GM12878 (cell line): Measurements from ENCODE around the gene TMEM11.

ENCODE experiments used
- CEBPB ChIP-seq, 2 experiments: fragments of 150-350 bp in 1 of 2; IDR thresholded peaks; 2 replicates each; pipeline ENCODE4 v1.6.1; 2012 to 2014; ENCODE audit warnings: low read depth in 2 of 2, low read length in 2 of 2, borderline replicate concordance in 1 of 2, inconsistent platforms in 1 of 2
- JUND ChIP-seq: IDR thresholded peaks from 2 replicates; pipeline ENCODE4 v1.6.1; 2012; ENCODE audit warnings: low read depth, mild to moderate bottlenecking, low read length, improper control_type of control experiment, moderate library complexity
- KDM1A ChIP-seq: fragments of 200-600 bp; sonication (generic); IDR thresholded peaks from 2 replicates; pipeline ENCODE4 v1.6.1; 2016; ENCODE audit warnings: borderline replicate concordance
- POLR2AphosphoS2 ChIP-seq: IDR thresholded peaks from 2 replicates; pipeline ENCODE4 v1.6.1; 2011; ENCODE audit warnings: low read depth, mild to moderate bottlenecking, low read length, improper control_type of control experiment, moderate library complexity
- POLR2AphosphoS5 ChIP-seq: IDR thresholded peaks from 2 replicates; pipeline ENCODE4 v1.6.1; 2011; ENCODE audit warnings: mild to moderate bottlenecking, low read length, inconsistent platforms
- RBBP5 ChIP-seq: fragments of 200-600 bp; sonication (generic); conservative IDR thresholded peaks from 2 replicates; pipeline ENCODE4 v1.6.1; 2016
- TF ChIP-seq, protein P1 (sequence below): IDR thresholded peaks from 2 replicates; pipeline ENCODE4 v1.6.1; 2012; ENCODE audit warnings: low read depth, low read length, improper control_type of control experiment
- TF ChIP-seq, protein P2 (sequence below): IDR thresholded peaks from 2 replicates; pipeline ENCODE4 v1.6.1; 2012; ENCODE audit warnings: mild to moderate bottlenecking, low read depth, low read length

DNA sequence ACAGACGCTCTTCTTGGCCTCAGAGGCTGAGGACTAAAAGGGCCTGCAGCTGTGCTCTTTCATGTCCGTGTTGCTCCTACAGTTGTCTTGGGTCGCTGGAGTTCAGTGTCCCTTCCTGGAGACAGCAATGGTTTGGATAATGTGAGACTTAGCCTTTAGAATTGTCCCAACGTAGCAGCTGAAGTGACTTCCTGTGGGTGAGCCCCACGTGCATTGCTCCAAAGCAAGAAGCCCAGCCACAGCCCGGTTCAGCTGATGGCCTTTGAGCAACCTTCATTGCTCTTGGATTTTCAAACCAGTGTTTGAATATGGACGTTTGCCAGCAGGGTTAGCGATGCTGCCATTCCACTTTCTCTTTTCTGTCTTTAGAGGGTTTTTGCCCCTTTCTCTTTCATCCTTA lies 19.7 kb downstream of the TMEM11 start:
- TF ChIP-seq POLR2AphosphoS5 (no peak), KDM1A (no peak), POLR2AphosphoS2 (no peak), CEBPB (IDR thresholded peaks at IDR 0.05; ENCODE audit: borderline replicate concordance in 1 of 2, low read depth in 2 of 2, low read length in 2 of 2) (no peak), JUND (no peak), RBBP5 (no peak)
- TF ChIP-seq, protein P1, sequence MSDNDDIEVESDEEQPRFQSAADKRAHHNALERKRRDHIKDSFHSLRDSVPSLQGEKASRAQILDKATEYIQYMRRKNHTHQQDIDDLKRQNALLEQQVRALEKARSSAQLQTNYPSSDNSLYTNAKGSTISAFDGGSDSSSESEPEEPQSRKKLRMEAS = no peak
- TF ChIP-seq, protein P2, sequence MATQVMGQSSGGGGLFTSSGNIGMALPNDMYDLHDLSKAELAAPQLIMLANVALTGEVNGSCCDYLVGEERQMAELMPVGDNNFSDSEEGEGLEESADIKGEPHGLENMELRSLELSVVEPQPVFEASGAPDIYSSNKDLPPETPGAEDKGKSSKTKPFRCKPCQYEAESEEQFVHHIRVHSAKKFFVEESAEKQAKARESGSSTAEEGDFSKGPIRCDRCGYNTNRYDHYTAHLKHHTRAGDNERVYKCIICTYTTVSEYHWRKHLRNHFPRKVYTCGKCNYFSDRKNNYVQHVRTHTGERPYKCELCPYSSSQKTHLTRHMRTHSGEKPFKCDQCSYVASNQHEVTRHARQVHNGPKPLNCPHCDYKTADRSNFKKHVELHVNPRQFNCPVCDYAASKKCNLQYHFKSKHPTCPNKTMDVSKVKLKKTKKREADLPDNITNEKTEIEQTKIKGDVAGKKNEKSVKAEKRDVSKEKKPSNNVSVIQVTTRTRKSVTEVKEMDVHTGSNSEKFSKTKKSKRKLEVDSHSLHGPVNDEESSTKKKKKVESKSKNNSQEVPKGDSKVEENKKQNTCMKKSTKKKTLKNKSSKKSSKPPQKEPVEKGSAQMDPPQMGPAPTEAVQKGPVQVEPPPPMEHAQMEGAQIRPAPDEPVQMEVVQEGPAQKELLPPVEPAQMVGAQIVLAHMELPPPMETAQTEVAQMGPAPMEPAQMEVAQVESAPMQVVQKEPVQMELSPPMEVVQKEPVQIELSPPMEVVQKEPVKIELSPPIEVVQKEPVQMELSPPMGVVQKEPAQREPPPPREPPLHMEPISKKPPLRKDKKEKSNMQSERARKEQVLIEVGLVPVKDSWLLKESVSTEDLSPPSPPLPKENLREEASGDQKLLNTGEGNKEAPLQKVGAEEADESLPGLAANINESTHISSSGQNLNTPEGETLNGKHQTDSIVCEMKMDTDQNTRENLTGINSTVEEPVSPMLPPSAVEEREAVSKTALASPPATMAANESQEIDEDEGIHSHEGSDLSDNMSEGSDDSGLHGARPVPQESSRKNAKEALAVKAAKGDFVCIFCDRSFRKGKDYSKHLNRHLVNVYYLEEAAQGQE = no peak
